Brain microvascular endothelial cell (primary cell): ENCODE measurements around the gene POLR2F.

Experiments
- DNase-seq: peaks from one replicate; pipeline ENCODE4 v3.0.0-alpha.2; 2020
- H3K27ac ChIP-seq: fragments of 250-450 bp; sonication (Bioruptor Pico); 2 replicates; pipeline ENCODE4 v1.5.1; 2020; ENCODE audit warnings: mild to moderate bottlenecking, moderate library complexity
- H3K27me3 ChIP-seq: fragments of 250-450 bp; sonication (Bioruptor Pico); replicated peaks from 2 replicates; pipeline ENCODE4 v1.5.1; 2020; ENCODE audit warnings: mild to moderate bottlenecking
- H3K36me3 ChIP-seq: fragments of 250-450 bp; sonication (Bioruptor Pico); replicated peaks from 2 replicates; pipeline ENCODE4 v1.5.1; 2020; ENCODE audit warnings: mild to moderate bottlenecking
- H3K4me3 ChIP-seq: 2 replicates; pipeline ENCODE4 v1.5.1; 2011; ENCODE audit warnings: low read depth, mild to moderate bottlenecking, control low read depth, low read length, moderate library complexity
- in situ Hi-C: cut with HindIII; loops from 2 replicates; pipeline ENCODE4 v1.10.0; 2017; ENCODE audit warnings: low sequenced_read_pairs, low pct_ligation_motif_present
- TF ChIP-seq, protein P1 (sequence below): IDR thresholded peaks from 2 replicates; pipeline ENCODE4 v1.5.1; 2011; ENCODE audit warnings: low read depth, mild to moderate bottlenecking, moderate library complexity, low read length, control low read depth, inconsistent platforms; ENCODE audit errors: missing control alignments

The POLR2F gene

DNA sequence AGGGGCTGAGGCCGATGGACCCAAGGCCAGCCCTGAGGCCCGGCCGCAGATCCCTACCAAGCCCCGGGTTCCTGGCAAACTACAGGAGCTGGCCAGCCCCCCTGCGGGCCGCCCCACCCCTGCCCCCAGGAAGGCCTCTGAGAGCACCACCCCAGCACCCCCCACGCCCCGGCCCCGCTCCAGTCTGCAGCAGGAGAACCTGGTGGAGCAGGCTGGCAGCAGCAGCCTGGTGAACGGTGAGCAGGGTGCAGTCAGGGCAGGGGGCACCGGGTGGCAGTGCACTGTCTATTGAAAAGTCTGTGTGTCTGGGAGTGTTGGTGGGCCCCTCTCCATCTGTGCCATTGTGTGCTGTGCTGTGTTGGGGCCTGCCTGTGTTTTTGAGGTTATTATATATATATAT lies 31.3 kb upstream of the POLR2F start:
- Histone ChIP-seq H3K27me3 (no peaks in the 10 kb centered on the region), H3K27ac (no peak overlapping the region), H3K36me3 (peaks cover 60% of the 10 kb centered on the region), H3K4me3 (no peak overlapping the region)
- no peak for DNase-seq
- in situ Hi-C loops: no loop called here
- TF ChIP-seq, protein P1, sequence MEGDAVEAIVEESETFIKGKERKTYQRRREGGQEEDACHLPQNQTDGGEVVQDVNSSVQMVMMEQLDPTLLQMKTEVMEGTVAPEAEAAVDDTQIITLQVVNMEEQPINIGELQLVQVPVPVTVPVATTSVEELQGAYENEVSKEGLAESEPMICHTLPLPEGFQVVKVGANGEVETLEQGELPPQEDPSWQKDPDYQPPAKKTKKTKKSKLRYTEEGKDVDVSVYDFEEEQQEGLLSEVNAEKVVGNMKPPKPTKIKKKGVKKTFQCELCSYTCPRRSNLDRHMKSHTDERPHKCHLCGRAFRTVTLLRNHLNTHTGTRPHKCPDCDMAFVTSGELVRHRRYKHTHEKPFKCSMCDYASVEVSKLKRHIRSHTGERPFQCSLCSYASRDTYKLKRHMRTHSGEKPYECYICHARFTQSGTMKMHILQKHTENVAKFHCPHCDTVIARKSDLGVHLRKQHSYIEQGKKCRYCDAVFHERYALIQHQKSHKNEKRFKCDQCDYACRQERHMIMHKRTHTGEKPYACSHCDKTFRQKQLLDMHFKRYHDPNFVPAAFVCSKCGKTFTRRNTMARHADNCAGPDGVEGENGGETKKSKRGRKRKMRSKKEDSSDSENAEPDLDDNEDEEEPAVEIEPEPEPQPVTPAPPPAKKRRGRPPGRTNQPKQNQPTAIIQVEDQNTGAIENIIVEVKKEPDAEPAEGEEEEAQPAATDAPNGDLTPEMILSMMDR: no peak

DNA sequence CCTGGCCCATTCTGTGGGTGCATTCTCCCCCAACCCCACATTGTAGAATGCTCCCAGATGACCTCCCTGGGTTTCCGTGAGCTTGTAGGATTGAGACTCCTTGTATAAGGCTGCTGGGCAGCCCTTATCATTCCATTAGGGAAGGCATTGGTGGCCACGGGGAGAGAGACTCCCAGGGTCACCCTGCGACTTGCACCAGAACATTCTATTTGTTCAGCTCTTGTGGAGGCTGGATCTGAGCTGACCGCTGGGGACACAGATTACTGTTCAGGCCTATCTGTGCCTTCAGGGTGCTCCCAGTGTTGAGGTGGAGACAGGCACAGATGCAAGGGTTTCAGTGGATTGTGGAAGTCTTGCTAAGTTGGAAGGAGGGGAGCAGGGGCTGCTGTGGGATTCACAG lies 29.6 kb upstream of the POLR2F start:
- no peaks in the 10 kb centered on the region for H3K27me3 ChIP-seq
- no peak overlapping the region for H3K4me3 ChIP-seq
- peaks cover 58% of the 10 kb centered on the region for H3K36me3 ChIP-seq
- H3K27ac ChIP-seq: no peak overlapping the region
- in situ Hi-C loops: no loop called here
- DNase-seq: no peak
- TF ChIP-seq, protein P1: no peak

DNA sequence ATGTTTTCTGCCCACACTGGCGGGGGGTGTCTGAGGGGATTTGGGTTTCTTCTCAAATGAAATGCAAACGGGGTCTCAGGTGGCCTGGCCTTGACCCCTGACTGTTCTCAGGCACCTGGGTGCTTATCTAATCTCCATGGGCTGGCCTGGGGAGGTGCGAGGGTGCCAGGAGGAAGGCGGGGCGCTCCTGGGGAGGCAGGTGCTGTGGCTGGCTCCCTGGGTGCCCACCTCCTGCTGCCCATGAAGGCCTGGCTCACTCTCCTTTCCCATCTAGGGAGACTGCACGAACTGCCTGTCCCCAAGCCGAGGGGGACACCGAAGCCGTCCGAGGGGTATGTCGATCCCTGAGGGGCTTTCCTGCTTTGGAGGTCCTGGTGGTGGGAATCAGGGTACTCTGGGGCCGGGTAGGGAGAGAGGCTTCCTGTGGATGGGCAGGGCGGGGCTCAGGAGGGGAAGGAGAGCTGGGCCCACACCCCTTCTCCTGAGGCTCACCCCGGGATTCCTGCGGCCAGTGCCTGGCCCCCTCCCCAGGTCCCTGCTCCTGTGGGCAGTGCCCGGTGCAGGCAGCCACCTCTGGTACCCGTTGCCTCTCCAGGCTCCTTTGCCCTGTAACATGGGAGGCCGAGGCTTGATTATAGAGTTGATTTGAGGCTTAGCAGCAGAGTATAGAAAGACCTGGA lies 29.0 kb upstream of the POLR2F start:
- TF ChIP-seq, protein P1: no peak
- Histone ChIP-seq H3K27ac (no peak overlapping the region), H3K36me3 (peaks cover 61% of the 10 kb centered on the region), H3K27me3 (no peaks in the 10 kb centered on the region), H3K4me3 (no peak overlapping the region)
- in situ Hi-C loops: no loop called here
- no peak for DNase-seq

GRCh38 chr22:37925330-37925729 lies 28.2 kb upstream of the POLR2F start:
- TF ChIP-seq, protein P1: no peak
- Histone ChIP-seq H3K27me3 (no peaks in the 10 kb centered on the region), H3K27ac (no peak overlapping the region), H3K36me3 (peaks cover 65% of the 10 kb centered on the region), H3K4me3 (no peak overlapping the region)
- in situ Hi-C loops: no loop called here
- no peak for DNase-seq

GRCh38 chr22:37925767-37926166 lies 27.7 kb upstream of the POLR2F start:
- Histone ChIP-seq H3K36me3 (peaks cover 67% of the 10 kb centered on the region), H3K4me3 (no peak overlapping the region), H3K27me3 (no peaks in the 10 kb centered on the region), H3K27ac (no peak overlapping the region)
- in situ Hi-C loops: no loop called here
- DNase-seq: no peak
- TF ChIP-seq, protein P1: no peak

- DNase-seq: no peak
- no peak overlapping the region for H3K27ac ChIP-seq
- in situ Hi-C loops: no loop called here
- TF ChIP-seq, protein P1: no peak
- no peaks in the 10 kb centered on the region for H3K27me3 ChIP-seq
- H3K4me3 ChIP-seq: no peak overlapping the region
- peaks cover 64% of the 10 kb centered on the region for H3K36me3 ChIP-seq
Observed at GRCh38 chr22:37926358-37926757, 27.1 kb upstream of the POLR2F start.
